Vagina (tissue), 2 donors: ENCODE data around the gene SAMD10. TPM values are rescaled to one million over a fixed set of nuclear protein-coding genes. Genes with fewer than 3 reads are reported as not detected.
A peak's percentile ranks its signal among the peaks of the same experiment; 100 is the strongest.

ENCODE experiments used
- DNase-seq, 2 donors: peaks; one replicate each; pipeline ENCODE4 v3.0.0-alpha.2; 2017; ENCODE audit errors: extremely low spot score in 2 of 2
- H3K27ac ChIP-seq: fragments of 200-600 bp; sonication (generic); one replicate; pipeline ENCODE4 v1.5.1; 2019
- H3K27me3 ChIP-seq: fragments of 200-600 bp; sonication (generic); one replicate; pipeline ENCODE4 v1.5.1; 2019
- H3K36me3 ChIP-seq, 2 donors: fragments of 200-600 bp; sonication (generic); one replicate each; pipeline ENCODE4 v1.5.1; 2017 to 2019
- H3K4me1 ChIP-seq: fragments of 200-600 bp; sonication (generic); one replicate; pipeline ENCODE4 v1.5.1; 2019
- H3K4me3 ChIP-seq, 2 donors: fragments of 200-600 bp; sonication (generic); 1 replicate in 1 of 2; 2 replicates in 1 of 2; pipeline ENCODE4 v1.5.1; 2016 to 2019
- H3K9me3 ChIP-seq: fragments of 200-600 bp; sonication (generic); one replicate; pipeline ENCODE4 v1.5.1; 2019
- CTCF ChIP-seq, 3 experiments: fragments of 450-650 bp in 2 of 3; fragments of 200-600 bp in 1 of 3; sonication (generic) in 1 of 3; IDR thresholded peaks; one replicate each; pipeline ENCODE4 v1.5.1; 2017 to 2019; ENCODE audit warnings: antibody characterized with exemption in 3 of 3, mild to moderate bottlenecking in 2 of 3, moderate library complexity in 2 of 3
- POLR2A ChIP-seq, 2 donors: fragments of 450-650 bp; IDR thresholded peaks; one replicate each; pipeline ENCODE4 v1.6.1; 2017; ENCODE audit warnings: antibody characterized with exemption in 2 of 2, mild to moderate bottlenecking in 2 of 2, moderate library complexity in 2 of 2
- POLR2AphosphoS5 ChIP-seq, 2 donors: sonication (generic); formaldehyde crosslinking; IDR thresholded peaks; one replicate each; pipeline ENCODE4 v1.9.0; 2017; ENCODE audit warnings: antibody characterized with exemption in 2 of 2, mild to moderate bottlenecking in 2 of 2, low read depth in 1 of 2; ENCODE audit not compliant: insufficient read depth in 1 of 2
- intact Hi-C: fragments of 100-400 bp; cut with DNase I; formaldehyde crosslinking; loops from one replicate; pipeline ENCODE4 v1.15.1; 2023
- total RNA-seq: library from RNA; depleted of rRNA; stranded (reverse); fragments of >200 nt; gene quantifications from one replicate; pipeline ENCODE4 v1.2.3, GENCODE V29; 2016

SAMD10 gene
- total RNA-seq, 1 donor from 2014 or later = 11.8 TPM

DNA sequence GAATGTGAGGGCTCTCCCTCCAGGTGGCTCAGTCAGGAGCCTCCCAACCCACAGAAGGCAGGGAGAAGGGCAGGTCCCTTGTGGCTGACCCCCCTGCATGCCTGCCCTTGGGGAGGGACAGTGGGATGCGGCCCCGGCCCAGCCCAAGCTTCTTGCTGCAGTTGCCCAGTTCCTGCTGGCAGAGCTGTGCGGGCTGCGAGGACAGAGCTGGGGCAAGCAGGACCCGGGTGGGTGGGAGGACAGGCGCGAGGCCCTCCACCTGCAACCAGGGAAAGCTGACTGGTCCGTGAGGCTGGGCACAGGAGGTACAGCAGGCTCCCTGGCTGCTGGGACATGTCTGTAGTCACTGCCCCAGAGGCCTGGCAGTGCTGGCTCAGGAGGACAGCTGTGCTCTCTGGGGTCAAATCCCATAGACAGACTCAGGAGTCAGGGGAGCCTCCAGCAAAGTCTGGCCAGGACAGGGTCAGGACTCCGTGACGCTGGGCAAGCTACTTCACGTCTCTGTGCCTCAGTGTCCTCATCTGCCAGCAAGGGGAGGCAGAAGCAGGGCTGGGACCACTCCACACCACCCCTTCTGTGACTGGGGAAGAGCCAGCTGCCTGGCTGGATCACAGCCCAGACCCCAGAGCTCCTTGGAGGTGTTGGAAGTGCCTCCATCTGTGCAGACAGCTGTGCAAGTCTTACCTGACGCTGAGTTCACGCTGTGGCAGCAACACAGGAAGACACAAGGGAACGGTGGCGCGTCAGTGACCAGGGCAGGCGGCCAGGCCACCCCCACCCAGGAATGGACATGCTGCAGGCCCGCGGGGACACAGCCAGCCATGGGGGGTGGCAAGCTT lies 36.3 kb downstream of the SAMD10 start:
- TF ChIP-seq CTCF (IDR thresholded peaks at IDR 0.05) = no peak
- TF ChIP-seq POLR2AphosphoS5 (IDR thresholded peaks at IDR 0.05; ENCODE audit: insufficient read depth in 1 of 2, low read depth in 1 of 2) = no peak
- TF ChIP-seq POLR2A (IDR thresholded peaks at IDR 0.05) = no peak
- intact Hi-C loops = no loop called here
- Histone ChIP-seq H3K27me3 (no peaks in the 10 kb centered on the region), H3K4me3 (no peak overlapping the region), H3K36me3 (peaks cover 0 to 71% of the 10 kb centered on the region in 2 donors), H3K4me1 (peaks cover 40% of the 10 kb centered on the region), H3K9me3 (no peaks in the 10 kb centered on the region), H3K27ac (peak overlapping the region; percentile 61)
- no peak for DNase-seq

- Histone ChIP-seq H3K4me3 (no peak overlapping the region), H3K36me3 (peaks cover 0 to 71% of the 10 kb centered on the region in 2 donors), H3K4me1 (peaks cover 32% of the 10 kb centered on the region), H3K27me3 (no peaks in the 10 kb centered on the region), H3K9me3 (no peaks in the 10 kb centered on the region), H3K27ac (peak overlapping the region; percentile 61)
- intact Hi-C loops = no loop called here
- no peak for DNase-seq
- TF ChIP-seq POLR2A (IDR thresholded peaks at IDR 0.05) (no peak), POLR2AphosphoS5 (IDR thresholded peaks at IDR 0.05; ENCODE audit: insufficient read depth in 1 of 2, low read depth in 1 of 2) (peak in 1 of 2 donors; percentile 39), CTCF (IDR thresholded peaks at IDR 0.05) (no peak)
Observed at GRCh38 chr20:63942250-63942951, 37.0 kb downstream of the SAMD10 start.

DNA sequence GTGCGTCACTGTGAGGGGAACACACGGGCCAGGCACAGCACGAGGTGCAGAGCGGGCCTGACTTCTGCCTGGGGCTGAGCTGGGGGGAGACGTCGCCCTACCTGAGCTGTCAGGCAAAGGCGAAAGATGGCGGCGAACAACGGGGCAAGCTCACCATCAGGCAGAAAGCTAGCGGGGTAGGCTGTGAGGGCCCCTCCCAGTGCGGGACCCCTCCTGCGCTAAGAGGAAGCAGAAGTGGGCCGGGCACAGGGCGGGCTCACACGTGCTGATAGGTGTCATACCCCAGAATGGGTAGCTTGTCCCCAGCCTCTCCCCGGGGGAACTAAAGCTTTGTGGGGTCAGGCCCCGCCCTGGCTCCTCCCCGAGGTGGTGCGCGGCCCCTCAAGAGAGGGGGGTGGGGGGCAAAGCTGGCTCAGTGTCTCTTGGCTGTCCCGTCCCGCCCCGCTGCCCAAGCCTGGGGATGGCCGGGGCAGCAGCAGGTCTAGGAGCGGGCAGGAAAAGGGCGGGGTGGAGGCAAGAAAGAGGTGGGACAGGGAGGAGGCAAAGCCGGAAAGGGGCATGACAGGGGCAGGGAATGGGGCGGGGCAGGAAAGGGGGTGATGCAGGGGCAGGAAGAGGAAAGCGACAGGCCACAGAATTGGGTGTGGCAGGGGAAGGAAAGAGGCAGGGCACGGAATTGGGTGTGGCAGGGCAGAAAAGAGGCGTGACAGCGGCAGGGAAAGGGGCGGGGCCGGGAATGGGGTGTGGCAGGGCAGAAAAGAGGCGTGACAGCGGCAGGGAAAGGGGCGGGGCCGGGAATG lies 38.0 kb downstream of the SAMD10 start:
- TF ChIP-seq POLR2AphosphoS5 (IDR thresholded peaks at IDR 0.05; ENCODE audit: insufficient read depth in 1 of 2, low read depth in 1 of 2) (no peak), CTCF (IDR thresholded peaks at IDR 0.05) (no peak), POLR2A (IDR thresholded peaks at IDR 0.05) (no peak)
- no peak overlapping the region for H3K4me3 ChIP-seq
- peak overlapping the region; percentile 44 for H3K27ac ChIP-seq

DNA sequence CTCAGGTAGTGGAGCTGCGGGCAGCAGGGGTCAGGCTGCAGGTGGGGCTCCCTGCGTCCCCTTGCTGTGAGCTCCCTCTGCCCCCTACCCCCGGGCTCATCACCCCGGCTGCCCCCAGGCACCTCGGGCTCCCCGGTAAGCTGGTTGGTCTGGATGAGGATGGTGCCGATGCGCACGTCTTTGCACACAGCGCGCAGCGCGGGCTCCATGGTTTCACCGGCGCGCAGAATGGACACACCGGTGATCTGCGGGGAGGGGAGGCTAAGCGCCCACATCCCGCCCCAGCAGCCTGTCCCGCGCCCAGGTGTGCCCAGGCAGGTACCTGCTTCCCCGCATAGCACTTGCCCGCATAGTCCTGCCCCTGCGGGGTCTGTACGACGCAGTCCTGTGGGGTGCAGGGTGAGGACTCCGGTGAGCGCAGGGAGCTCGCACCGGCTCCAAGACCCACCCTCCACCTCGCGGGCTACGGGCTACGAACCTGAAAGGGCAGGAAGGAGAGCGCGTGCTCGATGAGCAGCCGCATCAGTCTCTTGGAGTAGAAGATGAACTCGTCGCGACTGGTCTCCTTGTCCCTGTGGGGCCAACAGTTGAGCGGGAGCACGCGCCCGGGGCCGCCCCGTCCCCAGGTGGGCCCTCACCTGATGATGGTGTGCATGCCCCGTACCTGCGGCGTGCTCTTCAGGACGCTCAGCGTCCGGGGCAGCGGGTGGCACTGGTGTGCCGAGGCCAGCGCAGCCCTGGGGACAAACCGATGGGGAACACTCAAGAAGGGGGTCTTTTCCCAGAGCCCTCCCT lies 38.8 kb downstream of the SAMD10 start:
- no peak overlapping the region for H3K27ac ChIP-seq
- peaks cover 0 to 63% of the 10 kb centered on the region in 2 donors for H3K36me3 ChIP-seq
- H3K4me1 ChIP-seq = peaks cover 26% of the 10 kb centered on the region
- intact Hi-C loops = no loop called here
- TF ChIP-seq POLR2A (IDR thresholded peaks at IDR 0.05) (no peak), CTCF (IDR thresholded peaks at IDR 0.05) (no peak), POLR2AphosphoS5 (IDR thresholded peaks at IDR 0.05; ENCODE audit: insufficient read depth in 1 of 2, low read depth in 1 of 2) (no peak)
- no peaks in the 10 kb centered on the region for H3K27me3 ChIP-seq
- H3K4me3 ChIP-seq = no peak overlapping the region
- H3K9me3 ChIP-seq = no peaks in the 10 kb centered on the region
- no peak for DNase-seq

More for the DNA sequence above, 38.0 kb downstream of the SAMD10 start:
- Histone ChIP-seq H3K9me3 (no peaks in the 10 kb centered on the region), H3K36me3 (peaks cover 0 to 71% of the 10 kb centered on the region in 2 donors), H3K27me3 (no peaks in the 10 kb centered on the region), H3K4me1 (peaks cover 26% of the 10 kb centered on the region)
- intact Hi-C loops = no loop called here
- DNase-seq = no peak
